GM18526 (cell line): ENCODE data around the gene GATAD2B.

ENCODE experiments used
- POLR2A ChIP-seq: IDR thresholded peaks from 3 replicates; pipeline ENCODE4 v1.6.1; 2011; ENCODE audit not compliant: insufficient read length; ENCODE audit errors: extremely low read depth

GATAD2B gene

DNA sequence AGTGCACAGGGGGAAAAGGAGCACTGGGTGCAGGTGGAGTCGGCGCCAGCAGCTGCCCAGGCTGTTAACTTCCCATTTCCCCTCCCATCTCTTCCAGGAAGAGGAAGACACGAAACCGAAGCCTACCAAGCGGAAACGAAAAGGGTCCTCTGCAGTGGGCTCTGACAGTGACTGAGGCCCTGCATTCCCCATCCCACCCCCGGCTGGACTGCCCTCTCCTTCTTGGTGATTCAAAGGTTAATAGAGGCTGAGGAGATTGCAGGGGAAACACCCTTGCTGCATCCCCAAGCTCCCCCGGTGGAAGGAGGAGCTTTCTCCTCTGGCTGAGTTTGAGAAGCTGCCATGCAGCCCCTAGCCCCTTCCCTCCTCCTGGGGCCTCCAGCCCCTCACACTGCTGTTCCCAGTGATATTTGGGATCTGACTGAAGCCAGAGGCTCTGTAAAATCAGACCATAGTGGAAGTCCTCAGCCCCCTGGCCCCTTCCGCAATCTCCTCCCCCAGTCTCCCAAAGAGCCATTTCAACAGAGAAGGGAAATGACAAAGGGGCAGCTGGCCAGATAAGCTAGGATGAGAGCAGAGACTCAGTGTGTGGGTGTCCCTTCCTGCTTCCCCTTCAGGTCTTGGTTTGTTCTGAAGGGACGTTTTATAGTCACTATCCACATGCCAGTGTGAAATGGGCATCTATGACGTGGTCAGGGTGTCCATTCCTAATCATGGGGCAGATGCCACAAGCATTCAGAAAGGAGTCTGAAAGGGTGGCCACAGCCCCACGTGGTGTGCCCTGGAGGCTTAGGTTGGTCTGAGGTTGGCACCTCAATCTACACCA, 149.5 kb downstream of the GATAD2B start:
- TF ChIP-seq POLR2A = no peak

DNA sequence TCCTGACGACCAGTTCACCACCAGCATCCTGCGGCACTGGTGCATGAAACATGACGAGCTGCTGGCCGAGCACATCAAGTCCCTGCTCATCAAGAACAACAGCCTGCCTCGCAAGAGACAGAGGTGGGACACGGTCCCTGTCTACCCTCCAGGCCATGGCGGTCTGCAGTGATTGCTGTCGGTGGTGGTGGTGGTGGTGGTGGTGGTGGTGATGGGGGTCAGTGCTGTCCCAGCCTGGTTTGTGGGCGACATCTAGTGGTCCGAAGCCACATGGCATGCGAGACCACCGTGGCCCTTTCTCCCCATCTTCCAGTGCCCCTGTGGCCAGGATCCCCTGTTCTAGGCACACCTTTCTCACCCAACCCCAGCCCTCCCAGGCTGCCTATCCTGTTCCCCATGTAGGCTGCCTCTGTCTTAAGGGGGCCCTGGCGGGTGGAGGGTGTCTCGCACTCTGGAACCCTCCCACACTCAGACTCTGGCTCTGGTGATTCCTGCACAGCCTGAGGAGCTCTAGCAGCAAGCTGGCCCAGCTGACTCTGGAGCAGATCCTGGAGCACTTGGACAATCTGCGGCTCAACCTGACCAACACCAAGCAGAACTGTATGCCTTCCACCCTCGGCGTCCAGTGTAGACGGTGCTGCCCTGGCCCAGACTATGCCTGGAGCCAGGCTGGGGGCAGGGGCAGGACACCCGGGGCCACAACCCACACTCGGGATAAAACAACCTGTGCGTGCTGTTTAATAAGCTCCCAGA, 150.8 kb downstream of the GATAD2B start:
- TF ChIP-seq POLR2A = no peak

DNA sequence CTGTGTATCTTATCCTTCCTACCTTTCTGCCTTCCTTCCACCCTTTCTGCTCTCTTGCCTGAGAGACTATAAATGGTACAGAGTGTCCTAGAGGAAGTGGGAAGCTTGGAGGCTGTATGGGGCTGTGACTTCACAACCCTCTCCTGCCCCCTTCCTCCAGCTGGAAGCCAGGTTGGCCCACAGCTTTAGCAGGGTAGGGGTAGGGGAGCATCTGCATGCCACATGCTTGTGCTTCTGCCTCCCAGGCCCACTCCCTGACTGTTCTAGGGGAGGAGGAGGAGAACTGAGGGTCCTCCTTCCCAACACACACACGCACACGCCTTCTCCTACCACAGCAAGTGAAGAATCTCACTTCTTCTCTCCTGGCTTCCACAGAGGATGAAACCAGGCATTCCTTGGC, 151.5 kb downstream of the GATAD2B start:
- TF ChIP-seq POLR2A = no peak

DNA sequence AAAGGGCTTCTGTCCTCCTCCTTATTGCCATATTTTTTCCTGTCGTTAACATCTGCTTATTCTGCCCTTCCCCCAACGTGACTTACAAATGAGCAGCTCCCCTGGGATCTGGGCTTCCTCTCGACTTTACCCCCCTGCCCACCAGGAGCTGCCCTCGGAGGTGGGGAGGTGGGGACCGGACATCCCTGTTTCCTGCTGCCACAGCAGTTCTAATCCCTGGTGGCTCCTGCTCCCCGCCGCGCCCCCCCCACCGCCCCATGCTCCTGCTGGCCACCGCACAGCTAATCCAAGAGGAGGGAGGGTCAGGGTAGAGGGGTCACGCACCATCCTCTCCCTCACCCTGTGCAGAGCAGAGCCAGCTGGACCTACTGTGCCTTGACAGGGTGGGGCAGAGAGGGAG, 152.0 kb downstream of the GATAD2B start:
- TF ChIP-seq POLR2A = no peak

DNA sequence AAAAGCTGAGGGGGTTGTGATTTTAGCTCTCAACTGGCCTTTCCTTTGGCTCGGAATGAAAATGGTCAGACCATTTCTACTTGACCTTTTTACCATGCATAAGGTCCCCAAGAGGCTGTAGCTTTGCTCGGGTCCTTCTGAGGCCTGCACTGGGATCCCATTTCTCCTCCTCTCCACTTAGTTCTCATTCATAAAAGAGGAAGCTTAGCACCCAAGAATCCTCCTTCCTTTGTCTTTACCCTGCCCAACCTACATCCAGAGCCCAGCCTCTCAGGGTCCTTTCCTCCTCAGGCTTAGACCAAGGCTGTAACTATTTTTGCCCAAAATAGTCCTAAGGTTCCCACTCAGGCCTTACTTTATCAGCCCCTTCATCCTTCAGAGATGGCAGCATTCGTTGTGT, 153.6 kb downstream of the GATAD2B start:
- no peak for TF ChIP-seq POLR2A

DNA sequence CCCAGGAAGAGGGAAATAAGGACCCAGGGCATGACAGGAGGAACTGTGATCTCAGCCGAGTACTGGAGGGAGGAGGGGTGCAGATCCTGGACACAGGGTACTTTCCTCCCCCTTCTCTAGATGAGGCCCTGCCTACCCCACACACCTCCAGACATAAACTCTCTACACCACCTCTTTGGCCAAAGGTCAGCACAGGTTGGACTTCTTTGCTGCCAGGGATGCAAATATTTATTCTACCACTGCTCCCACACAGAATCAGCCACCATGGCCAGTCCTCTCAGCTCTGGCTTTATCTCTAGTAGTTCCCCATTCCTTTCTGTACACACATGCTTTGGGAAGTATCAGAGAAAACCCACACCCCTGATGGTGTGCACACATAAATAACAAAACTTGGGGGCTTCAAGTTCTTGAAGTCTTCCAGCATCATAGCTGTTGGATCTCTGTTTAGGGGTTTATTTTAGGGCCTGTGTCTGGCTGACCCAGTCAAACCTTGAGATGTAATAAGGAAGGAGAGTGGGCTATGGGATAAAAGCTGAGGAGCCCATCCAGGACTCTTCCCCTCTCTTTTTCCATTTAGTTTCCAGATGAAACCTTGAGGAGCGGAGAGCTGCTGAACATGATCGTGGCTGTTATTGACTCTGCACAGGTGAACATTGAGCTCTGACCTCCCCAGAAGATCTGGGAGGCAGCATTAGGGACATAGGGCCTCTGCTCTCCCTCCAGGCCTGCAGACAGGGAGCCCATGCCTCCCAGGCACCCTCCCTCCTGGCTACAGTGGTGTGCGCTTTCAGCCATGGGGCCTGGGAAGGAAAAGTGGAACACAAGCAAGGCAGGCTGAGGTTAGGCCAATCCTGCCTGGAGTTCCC, 154.2 kb downstream of the GATAD2B start:
- TF ChIP-seq POLR2A = no peak

DNA sequence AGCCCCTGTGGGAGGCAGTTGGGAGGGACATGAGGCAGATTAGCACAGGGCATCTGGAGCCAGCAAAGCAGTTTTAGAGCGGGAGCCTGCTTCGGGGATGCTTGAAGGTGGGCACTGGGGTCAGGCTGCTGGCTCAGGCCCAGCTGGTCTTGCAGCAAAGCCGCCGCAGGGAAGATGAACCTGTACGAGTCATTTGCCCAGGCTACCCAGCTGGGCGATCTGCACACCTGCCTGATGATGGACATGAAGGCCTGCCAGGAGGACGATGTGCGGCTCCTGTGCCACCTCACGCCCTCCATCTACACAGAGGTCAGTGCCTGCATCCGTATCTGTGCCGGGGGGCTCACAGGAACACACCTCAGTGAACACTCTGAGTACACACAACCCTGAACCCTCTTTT, 155.3 kb downstream of the GATAD2B start:
- TF ChIP-seq POLR2A = no peak

DNA sequence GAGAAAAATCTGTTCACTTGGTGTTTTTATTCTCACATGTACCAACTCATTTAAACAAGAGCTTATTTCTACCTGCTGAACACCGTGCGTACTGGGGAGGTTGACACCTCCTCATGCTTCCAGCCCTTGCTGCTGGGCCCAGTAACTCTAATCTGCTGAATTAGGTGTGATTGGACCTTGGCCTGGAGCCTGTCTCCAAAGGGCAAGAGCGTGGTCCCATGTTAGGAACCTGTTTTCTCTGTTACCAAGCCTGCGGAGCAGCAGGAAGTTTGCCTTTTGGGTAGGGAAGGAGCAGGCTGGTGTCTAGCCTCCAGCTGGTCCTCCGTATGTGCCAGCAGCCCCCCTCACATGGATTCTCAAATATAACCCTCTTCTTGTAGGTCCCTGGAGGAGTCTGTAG, 158.5 kb downstream of the GATAD2B start:
- no peak for TF ChIP-seq POLR2A

DNA sequence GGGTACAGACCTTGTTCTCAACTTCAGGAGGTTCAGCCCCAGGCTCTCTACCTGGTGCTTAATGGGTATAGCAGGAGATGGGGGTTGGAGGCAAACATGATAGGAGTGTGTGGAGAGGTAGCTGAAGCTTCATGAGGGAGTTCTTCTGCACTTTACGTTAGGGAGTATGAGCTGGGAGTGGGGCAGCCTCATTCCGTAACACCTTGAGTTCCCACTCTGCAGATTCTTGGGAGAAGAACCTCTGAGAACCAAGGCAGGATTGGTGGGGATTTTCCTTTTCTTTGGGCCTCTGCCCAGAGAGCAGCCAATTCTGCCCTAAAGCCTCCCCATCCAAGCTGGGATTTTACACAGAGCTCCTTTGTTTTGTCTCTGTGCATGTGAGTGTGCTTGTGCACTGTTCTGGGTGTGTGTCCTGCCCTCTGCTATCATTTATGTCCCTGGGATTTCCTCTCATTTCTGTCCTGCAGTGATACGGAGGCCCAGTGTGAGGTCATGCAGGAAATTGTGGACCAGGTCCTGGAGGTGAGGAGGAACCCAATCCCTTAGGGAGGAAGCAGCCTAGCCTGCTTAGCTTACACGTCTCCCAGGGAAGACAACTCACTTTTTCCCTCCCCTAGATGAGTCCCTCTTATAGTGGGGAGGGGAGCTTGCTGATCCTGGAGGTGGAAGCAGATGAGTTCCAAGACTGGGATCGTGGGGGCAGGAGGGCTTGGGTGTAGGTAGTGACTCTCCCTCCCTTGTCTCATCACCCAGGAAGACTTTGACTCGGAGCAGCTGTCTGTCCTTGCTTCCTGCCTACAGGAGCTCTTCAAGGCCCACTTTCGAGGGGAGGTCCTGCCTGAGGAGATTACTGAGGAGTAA, 159.2 kb downstream of the GATAD2B start:
- TF ChIP-seq POLR2A = no peak

DNA sequence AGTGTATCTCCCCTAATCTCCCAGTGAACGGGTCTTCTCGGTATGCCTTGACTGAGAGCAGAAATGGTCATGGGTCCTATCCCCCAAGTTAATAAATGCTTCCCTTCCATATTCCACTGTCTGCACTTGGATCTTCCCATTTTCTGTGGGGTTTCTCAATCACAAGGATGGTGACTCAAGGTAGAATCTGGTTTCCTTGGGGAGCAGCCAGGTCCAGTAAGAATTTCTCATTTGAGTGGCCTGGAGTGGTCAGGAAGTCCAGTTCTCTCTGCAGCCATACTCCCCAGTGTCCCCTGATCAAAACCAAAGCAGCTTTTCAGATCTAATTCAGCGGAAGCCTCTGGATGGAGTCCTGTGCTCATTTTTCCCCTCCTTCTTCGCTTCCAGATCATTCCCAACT, 162.3 kb downstream of the GATAD2B start:
- TF ChIP-seq POLR2A = no peak
